NCI-H1694 treated with DMSO at 0.1 percent for 48 hours (cell line): Measurements from ENCODE around the gene LENG1.
A peak's percentile ranks its signal among the peaks of the same experiment; 100 is the strongest.

ENCODE experiments used
- DNase-seq: peaks from one replicate; lab custom pipeline; 2025; lab: John Stamatoyannopoulos, UW

Gene LENG1

GRCh38 chr19:54138489-54139256, 20.8 kb downstream of the LENG1 start:
- DNase-seq, result no peak

- DNase-seq, result no peak
These were observed 21.6 kb downstream of the LENG1 start, which contains the start of gene CNOT3 for GRCh38 chr19:54137699-54138488. Gene CNOT3, plus strand, starts transcription at chr19:54137762. Its CDS starts 5,217 bp downstream, at chr19:54142979.

DNA sequence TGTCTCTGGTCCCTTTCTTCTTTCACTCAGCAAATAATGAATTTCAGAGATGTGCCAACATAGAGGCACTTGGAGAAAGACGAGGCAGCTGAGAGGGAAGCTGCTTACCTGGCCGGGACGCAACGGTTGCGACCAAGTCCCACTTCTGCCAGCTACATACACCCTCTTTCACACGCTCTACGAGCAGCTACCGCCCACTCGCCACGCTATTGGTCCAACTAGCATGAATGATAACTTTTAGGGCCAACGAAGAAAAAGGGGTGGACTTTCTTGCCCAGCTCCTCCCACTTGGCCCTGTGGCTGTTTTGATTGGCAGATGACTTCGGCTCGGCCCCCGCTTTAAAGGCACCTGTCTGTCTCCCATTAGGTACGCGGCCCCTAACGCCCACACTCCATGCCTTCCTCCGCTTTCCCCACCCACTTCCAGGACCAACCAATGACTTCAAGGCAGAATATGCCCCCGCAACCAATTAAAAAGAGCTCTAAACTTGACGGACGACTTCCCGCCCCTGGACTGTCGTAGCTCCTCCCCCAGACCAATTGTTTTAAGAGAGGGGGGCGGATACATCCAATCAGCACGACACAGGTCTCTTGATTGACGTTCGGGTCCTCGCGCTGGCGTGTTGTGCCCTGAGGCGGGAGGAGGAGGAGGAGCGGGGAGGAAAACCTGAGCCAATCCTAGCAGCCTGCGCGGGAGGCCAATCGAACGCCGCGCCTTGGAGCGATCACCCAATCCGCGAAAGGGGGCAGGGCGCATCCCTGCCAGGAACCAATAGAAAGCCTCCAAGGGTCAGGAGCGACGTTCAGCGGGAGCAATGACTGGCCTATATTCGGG, 22.4 kb downstream of the LENG1 start:
- DNase-seq, result peak; percentile 99

DNA sequence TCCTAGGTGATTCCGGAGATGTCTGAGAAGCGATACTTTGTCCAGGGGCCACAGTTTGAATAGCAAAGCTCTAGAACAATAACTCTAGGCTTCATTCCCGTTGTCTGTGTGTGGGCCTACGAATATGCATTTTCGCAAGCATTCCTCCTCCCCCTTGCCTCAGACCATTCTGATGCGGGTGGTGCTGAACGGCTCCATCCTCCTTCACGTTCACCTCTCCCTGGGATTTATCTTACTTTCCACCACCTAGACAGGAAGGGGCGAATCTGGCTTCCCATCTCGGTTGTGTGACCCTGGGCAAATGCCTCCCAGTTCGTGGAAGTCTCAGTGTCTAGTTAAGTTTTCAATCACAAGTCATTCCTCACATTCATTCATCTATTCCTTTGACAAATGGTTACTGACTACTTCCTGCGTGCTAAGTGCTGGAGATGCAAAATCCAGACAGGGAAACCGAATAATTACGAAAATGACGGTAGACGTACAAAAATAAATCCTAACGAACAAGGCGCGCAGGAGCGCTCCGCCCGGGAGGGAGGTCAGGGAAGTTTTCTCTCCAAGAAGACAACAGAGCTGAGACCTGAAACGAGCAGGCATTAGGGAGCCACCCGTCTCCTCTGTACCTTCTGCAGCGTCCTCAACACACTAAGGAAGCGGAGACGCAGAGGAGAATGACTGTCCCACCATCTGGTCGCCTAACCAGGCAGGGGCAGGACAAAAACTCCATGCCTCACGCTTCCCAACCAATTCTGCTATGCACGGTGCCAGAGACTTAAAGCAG, 23.2 kb downstream of the LENG1 start:
- DNase-seq, result no peak

GRCh38 chr19:54133957-54134590, 25.4 kb downstream of the LENG1 start:
- no peak for DNase-seq

- no peak for DNase-seq
These were observed 26.1 kb downstream of the LENG1 start for GRCh38 chr19:54133312-54133956.

GRCh38 chr19:54129617-54129996, 29.9 kb downstream of the LENG1 start:
- no peak for DNase-seq

DNA sequence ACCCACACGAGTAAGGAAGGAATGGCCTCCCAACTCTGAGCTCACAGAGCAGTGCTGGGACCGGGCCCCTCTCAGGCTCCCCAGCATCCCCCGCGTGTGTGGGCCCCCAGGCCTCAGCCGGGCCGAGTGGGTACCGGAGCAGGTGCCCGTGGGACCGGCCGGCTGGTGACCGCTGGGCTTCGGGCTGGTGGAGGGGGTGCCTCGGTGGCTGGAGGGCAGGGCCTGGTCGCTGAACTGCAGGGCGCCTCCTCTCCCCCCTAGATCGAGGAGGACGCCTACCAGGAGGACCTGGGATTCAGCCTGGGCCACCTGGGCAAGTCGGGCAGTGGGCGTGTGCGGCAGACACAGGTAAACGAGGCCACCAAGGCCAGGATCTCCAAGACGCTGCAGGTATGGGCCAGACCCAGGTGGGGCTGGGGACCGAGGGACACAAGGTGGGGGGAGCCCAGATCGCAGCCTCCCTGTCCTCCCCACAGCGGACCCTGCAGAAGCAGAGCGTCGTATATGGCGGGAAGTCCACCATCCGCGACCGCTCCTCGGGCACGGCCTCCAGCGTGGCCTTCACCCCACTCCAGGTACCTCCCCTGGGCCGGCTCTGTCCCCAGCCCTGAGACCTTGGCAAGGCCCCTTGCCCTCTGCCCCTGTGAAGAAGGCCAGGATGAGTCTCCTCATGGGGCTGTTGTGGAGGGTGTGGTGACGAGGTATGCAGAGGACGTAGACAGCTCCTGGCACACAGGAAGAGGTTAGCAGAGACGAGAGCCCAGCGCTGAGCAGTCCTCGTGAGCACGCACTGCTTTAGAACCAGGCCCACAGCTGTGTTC, 30.5 kb downstream of the LENG1 start:
- DNase-seq, result no peak

DNA sequence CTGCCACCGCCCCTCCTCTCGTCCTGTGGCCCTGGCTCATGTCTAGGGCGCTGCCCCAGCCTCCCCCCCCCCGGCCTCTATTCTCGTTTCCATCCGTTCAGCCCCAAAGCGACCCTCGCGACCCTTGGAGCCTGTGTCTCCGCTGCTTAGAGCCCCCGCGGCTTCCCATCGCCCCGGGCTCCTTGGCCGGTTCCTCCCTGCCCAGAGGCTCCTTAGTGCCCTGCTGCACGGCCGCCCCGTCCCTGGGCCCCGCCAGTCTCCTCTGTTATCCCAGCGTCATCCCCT, 31.1 kb downstream of the LENG1 start:
- DNase-seq, result no peak

DNA sequence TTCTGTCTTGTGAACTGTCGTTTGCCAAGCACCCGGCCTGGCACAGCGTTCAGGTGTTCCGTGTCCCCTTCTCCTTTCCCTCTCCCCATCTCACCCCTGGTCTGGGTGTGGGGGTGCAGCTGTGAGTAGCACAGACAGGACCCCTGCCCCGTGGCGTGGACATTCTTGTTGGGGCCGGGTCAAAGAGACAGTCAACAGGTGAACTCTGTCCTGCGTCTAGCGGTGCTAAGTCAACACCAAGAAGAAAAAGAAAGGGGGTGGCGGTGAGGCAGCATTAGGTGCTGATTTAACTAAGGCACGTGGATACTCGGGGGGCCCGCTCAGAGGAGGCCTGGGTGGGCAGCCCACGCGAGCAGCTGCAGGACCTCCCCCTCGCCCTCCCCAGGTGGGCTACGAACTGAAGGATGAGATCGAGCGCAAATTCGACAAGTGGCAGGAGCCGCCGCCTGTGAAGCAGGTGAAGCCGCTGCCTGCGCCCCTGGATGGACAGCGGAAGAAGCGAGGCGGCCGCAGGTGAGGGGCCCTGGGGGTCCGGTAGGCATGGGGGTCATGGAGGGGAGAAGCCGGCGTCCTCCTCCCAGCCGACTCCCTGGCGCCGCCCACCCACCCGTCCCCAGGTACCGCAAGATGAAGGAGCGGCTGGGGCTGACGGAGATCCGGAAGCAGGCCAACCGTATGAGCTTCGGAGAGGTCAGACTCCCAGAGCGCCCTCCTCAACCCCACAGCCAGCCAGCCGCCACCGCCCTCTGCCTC, 31.7 kb downstream of the LENG1 start:
- DNase-seq, result no peak

GRCh38 chr19:54125713-54126112, 33.8 kb downstream of the LENG1 start:
- DNase-seq, result no peak

DNA sequence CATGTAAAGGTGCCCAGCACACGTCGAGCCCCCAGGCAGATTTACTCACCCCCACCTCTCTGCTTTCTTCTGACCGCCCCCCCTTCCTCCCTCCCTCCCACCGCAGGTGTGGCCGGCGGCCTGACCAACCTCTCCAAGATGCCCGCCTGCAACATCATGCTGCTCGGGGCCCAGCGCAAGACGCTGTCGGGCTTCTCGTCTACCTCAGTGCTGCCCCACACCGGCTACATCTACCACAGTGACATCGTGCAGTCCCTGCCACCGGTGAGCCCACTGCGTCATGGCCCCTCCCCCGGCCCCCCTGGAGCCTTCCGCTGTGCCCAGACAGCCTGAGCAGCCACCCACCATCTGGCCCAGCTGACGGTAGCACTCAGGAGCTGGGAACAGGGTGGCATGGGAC, 35.1 kb downstream of the LENG1 start:
- DNase-seq, result no peak

- no peak for DNase-seq
These were observed 35.8 kb downstream of the LENG1 start for GRCh38 chr19:54123682-54124081.

DNA sequence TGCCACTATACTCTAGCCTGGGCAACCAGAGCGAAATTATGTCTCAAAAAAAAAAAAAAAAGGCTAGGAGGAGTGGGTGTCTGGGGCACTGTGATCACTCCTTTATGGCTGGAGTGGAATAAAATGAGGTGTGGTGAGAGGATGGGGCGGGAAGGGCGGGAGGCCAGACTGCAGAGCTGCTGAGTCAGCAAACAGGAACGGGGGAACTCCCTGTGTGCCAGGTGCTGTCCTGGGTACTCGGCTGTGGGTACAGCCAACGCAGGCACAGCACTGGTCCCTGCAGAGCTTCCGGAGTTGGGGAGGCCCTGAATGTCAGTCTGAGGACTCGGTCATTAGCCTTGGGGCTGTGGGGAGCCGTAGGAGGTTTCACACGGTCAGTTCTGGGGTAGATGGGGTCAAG, 38.3 kb downstream of the LENG1 start:
- no peak for DNase-seq

GRCh38 chr19:54115109-54116063, 44.1 kb downstream of the LENG1 start, which contains the start of the genes PRPF31 and TFPT:
Gene PRPF31, plus strand, starts transcription at chr19:54115754. Its CDS starts 2,525 bp downstream, at chr19:54118279.
Gene TFPT, minus strand, starts transcription at chr19:54115657. Its CDS starts 388 bp downstream, at chr19:54115269.
- peak; percentile 97 for DNase-seq

DNA sequence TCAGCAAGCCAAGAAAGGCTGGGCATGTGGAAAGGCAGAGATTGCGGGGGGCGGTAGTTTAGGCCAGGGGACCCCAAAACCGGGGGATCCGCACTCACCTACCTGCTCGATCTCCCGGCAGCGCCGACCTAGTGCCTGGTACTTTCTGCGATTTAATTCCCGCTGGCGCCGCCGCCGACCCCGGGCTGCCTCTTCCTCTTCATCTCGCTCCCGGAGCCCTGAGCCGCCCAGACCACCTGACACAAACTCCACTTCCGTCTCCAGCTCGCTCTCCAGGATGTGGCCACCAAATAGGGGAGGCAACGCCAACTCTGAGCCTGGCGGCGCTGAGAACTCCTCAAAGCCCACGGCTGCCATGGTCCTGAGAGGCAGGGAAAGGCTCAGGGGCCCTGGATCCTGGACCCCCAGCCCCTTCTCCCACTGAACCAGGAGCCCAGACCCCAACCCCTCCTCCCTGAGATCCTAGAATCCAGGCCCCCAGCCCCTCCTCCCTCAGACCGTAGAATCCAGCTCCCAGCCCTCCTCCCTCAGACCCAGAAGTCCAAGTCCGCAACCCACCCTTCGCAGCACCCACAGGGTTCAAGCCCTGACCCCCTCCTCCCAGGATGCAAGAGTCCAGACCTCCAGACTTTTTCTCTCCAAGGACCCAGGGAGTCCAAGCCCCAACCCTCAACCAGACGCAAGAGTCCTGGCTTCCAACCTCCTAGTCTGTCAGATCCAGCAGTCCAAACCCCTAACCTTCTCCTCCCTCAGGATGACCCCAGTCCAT, 45.0 kb downstream of the LENG1 start:
- no peak for DNase-seq

DNA sequence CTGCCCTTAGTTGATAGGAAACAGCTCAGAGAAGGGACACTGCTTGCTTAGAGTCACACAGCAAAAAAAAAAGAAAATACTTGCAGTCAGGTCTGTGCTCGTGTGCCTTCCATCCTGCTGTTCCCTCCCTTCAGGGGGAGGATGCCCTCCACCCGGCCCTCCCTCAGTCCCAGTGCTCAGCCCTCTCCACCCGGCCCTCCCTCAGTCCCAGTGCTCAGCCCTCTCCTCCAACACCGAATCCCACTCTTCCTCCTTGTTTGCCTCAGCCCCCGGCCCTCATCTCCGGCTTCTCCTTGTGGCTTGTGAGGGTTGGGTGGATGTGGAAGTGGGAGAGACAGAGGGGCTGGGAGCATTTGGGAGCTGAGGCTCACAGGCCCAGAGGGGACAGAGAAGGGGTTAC, 49.9 kb downstream of the LENG1 start:
- DNase-seq, result no peak
